OCI-LY7 (cell line): ENCODE measurements around the gene GPATCH8.
"Not testable (repeated sequence)": the region's sequence is repeated elsewhere in the genome, so short reads cannot be mapped to it uniquely, and the experiment has no call there.

Source experiments
- CTCF ChIP-seq: fragments of 200-600 bp; sonication (generic); conservative IDR thresholded peaks from 2 replicates; pipeline ENCODE4 v1.5.1; 2014; ENCODE audit warnings: mild to moderate bottlenecking, antibody characterized with exemption, low read length, moderate library complexity, mixed read lengths
- EZH2phosphoT487 ChIP-seq: fragments of 200-600 bp; sonication (generic); IDR thresholded peaks from 2 replicates; pipeline ENCODE4 v1.6.1; 2018; ENCODE audit warnings: low read depth, borderline replicate concordance, mild to moderate bottlenecking, mixed run types, antibody characterized with exemption, low read length, moderate library complexity, mixed read lengths

DNA sequence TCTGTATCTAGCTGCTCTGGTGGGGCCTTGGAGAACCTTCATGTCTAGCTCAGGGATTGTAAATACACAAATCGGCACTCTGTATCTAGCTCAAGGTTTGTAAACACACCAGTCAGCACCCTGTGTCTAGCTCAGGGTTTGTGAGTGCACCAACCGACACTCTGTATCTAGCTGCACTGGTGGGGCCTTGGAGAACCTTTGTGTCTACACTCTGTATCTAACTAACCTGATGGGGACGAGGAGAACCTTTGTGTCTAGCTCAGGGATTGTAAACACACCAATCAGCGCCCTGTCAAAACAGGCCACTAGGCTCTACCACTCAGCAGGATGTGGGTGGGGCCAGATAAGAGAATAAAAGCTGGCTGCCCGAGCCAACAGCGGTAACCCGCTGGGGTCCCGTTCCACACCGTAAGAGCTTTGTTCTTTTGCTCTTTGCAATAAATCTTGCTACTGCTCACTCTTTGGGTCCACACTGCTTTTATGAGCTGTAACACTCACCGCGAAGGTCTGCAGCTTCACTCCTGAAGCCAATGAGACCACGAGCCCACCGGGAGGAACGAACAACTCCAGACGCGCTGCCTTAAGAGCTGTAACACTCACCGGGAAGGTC, 133.7 kb downstream of the GPATCH8 start:
- not testable (repeated sequence) for TF ChIP-seq CTCF, EZH2phosphoT487
